GM12872 (cell line): ENCODE measurements around the gene SYT13.

ENCODE experiments used
- TF ChIP-seq, protein P1 (sequence below): IDR thresholded peaks from 3 replicates; pipeline ENCODE4 v1.5.1; 2011; ENCODE audit warnings: low read depth, mild to moderate bottlenecking, low read length, moderate library complexity; ENCODE audit not compliant: insufficient read depth

The SYT13 gene

DNA sequence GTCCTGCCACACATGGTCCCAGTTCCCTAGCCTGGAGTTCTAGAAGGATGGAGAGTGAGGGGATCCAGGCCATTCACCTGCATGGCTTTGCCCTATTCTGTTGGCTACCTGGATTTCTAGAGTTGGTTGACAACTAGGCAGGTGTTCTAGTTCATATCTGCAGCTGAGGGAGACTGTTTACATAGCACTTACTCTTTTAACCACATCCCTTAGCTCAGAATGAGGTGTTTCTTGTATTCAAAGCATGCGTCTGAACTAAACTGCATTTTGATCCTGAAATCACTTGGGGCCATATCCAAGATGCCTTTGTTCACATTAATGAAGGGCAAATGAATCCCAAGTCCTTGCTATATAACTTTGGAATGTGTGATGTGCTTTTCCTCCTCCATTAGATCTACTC lies 60.9 kb downstream of the SYT13 start:
- TF ChIP-seq, protein P1, sequence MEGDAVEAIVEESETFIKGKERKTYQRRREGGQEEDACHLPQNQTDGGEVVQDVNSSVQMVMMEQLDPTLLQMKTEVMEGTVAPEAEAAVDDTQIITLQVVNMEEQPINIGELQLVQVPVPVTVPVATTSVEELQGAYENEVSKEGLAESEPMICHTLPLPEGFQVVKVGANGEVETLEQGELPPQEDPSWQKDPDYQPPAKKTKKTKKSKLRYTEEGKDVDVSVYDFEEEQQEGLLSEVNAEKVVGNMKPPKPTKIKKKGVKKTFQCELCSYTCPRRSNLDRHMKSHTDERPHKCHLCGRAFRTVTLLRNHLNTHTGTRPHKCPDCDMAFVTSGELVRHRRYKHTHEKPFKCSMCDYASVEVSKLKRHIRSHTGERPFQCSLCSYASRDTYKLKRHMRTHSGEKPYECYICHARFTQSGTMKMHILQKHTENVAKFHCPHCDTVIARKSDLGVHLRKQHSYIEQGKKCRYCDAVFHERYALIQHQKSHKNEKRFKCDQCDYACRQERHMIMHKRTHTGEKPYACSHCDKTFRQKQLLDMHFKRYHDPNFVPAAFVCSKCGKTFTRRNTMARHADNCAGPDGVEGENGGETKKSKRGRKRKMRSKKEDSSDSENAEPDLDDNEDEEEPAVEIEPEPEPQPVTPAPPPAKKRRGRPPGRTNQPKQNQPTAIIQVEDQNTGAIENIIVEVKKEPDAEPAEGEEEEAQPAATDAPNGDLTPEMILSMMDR = no peak

DNA sequence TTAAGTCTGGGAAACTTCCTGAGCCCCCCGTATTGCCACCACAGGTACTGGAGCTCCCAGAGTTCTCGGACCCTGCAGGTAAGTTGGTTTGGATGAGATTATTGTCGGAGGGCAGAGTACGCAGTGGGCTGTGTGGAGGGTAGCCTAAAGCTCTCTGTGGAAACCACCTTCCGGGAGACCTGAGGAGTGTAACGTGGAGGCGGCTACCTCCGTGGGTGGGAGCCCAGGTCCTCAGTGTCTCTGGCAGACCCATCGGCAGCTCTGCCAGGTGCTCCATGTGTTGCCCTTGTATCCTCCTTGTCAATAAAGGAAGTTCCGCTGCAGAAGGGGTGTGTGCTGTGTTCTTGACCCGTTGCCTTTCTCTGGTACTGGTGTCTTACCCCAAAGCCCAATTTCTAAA lies 61.4 kb downstream of the SYT13 start:
- TF ChIP-seq, protein P1 = no peak

DNA sequence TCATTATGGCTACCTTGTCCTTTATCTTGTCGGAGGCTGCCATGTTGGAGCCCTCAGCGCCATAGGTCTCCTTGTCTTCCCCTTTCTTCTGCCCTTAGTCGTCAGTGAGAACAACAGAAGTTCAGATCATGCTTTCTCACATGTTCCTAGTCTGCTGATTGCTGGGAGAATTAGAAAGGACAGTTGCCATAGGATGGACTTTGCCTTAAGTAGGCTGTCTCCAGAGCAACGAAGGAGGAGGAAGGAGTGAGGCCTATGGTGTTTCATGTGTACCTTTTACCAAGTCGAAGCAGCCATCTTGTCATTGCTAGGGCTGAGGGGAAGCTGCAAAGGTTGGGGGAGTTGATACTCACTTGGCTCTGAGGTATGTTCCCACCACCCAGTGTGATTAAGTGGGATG lies 62.6 kb downstream of the SYT13 start:
- TF ChIP-seq, protein P1 = no peak

DNA sequence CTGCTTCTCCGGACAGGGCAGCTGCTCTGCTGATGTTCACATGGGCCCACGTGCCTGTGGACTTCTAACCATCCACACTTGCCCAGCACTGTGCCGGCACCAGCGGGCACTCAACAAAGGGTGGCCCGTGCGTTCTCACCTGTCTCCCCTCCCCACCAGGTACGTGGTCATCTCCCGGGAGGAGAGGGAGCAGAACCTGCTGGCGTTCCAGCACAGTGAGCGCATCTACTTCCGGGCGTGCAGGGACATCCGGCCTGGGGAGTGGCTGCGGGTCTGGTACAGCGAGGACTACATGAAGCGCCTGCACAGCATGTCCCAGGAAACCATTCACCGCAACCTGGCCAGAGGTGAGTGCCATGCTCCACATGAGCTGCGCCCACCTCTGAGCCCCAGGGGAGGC lies 66.7 kb downstream of the SYT13 start:
- TF ChIP-seq, protein P1 = no peak

DNA sequence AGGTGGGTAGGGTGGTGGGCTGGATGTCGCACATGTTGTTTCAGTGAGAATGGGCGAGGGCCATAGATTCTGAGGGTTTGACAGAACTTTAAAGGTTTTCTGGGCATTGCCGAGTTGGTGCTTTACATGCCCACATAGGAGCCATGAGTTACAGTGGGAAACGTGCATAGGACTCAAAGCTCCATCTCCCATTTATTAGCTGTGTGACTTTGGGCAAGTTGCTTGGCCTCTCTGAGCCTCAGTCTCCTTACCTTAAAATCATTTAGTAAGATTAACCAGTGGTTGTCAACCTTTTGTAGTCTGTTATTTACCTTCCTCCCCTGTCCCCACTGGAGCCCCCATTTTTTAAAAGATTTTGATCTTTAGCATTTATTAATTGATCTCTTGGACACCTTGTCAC lies 67.4 kb downstream of the SYT13 start:
- TF ChIP-seq, protein P1 = no peak

DNA sequence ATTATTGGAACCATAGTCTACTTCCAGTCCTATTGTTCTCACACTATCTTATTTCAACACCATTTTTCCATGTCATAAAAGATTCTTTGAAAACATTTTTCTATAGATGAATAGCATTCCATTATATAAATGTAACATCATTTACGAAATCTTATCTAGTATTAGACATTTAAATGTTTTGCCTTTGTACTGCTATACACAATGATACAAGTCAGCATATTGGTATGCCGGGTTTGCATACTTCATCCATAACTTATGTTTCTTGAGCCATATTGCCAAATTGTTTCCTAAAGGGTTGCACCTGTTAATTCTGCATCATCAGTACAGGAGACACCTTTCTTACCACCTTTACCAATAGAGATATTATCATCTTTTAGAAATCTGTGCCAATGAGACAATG lies 68.2 kb downstream of the SYT13 start:
- TF ChIP-seq, protein P1 = no peak

DNA sequence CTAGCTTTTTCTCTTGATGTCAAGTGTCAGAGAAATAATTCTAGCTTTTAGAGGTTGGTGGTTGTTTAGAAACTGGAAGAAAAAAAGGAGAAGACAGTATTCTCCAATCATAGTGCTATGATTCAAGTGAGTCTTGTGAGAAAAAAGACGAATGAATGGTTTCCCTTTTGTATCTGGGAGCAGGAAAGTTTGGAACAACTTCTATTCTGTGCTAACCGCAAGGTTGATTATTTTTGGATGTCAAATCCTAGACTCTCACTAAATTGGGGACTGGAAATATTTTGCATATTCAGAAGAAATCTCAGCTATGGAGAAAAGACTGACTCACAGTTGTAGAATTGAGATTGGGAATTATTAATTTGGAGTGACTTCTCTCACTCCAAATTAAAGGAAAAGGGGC lies 69.2 kb downstream of the SYT13 start:
- TF ChIP-seq, protein P1 = no peak

DNA sequence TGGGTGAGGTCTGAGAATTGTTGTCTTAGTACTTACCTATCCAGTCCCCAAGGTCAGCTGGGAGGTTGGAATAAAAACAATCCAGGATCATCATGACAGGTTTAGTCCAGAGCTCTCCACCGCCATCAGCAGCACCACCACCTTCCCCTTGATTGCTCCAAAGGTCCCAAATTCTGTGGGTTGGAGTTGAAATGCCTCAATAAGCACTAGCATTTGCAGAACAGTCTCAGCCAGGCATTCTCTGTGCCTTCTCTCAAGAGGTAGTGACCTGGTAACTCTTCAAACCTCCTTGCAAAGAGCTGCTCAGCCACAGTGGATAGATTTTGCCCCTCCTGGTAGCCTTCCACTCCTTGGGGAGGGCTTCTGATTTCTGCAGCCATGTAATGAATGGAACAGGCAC lies 70.1 kb downstream of the SYT13 start:
- TF ChIP-seq, protein P1 = no peak
